Heart left ventricle (tissue), 16 donors: Measurements from ENCODE around the gene MLIP. TPM values are rescaled to one million over a fixed set of nuclear protein-coding genes. Genes with fewer than 3 reads are reported as not detected.

Source experiments
- ATAC-seq, 4 donors: fragments of 200-7000 bp; cut with Tn5 transposase; one replicate each; pipeline ENCODE4 v1.9.1; 2020 to 2022; ENCODE audit warnings: moderate library complexity in 4 of 4, mild to moderate bottlenecking in 3 of 4, moderate number of reproducible peaks in 1 of 4
- DNase-seq, 5 donors: peaks; one replicate each; pipeline ENCODE4 v3.0.0-alpha.2; 2020
- H3K27ac ChIP-seq, 12 donors: fragments of 200-600 bp; sonication (generic) in 4 of 12; one replicate each; pipeline versions ENCODE4 v1.5.0 to v1.8.0; 2016 to 2022; ENCODE audit warnings: mild to moderate bottlenecking in 2 of 12
- H3K27me3 ChIP-seq, 9 donors: fragments of 200-600 bp; sonication (generic) in 2 of 9; one replicate each; pipeline versions ENCODE4 v1.5.1 to v1.8.0; 2016 to 2022; ENCODE audit warnings: mild to moderate bottlenecking in 3 of 9
- H3K36me3 ChIP-seq, 9 donors: fragments of 200-600 bp; sonication (generic) in 2 of 9; one replicate each; pipeline versions ENCODE4 v1.5.0 to v1.8.0; 2018 to 2022; ENCODE audit warnings: mild to moderate bottlenecking in 2 of 9
- H3K4me1 ChIP-seq, 12 donors: fragments of 200-600 bp; sonication (generic) in 4 of 12; one replicate each; pipeline versions ENCODE4 v1.5.0 to v1.8.0; 2016 to 2022; ENCODE audit warnings: mild to moderate bottlenecking in 3 of 12
- H3K4me3 ChIP-seq, 12 donors: fragments of 200-600 bp; sonication (generic) in 4 of 12; one replicate each; pipeline versions ENCODE4 v1.5.0 to v1.8.0; 2017 to 2022; ENCODE audit warnings: mild to moderate bottlenecking in 9 of 12, moderate library complexity in 4 of 12
- H3K9me3 ChIP-seq, 12 donors: fragments of 200-600 bp; sonication (generic) in 4 of 12; one replicate each; pipeline versions ENCODE4 v1.5.0 to v1.8.0; 2016 to 2022; ENCODE audit warnings: mild to moderate bottlenecking in 1 of 12
- CTCF ChIP-seq, 12 donors: fragments of 200-600 bp; sonication (generic) in 4 of 12; IDR thresholded peaks; one replicate each; pipeline versions ENCODE4 v1.5.0 to v1.8.0; 2018 to 2022; ENCODE audit warnings: antibody characterized with exemption in 12 of 12, mild to moderate bottlenecking in 5 of 12
- POLR2A ChIP-seq, 2 donors: fragments of 450-650 bp; IDR thresholded peaks; one replicate each; pipeline ENCODE4 v1.6.1; 2017; ENCODE audit warnings: antibody characterized with exemption in 2 of 2, mild to moderate bottlenecking in 2 of 2, moderate library complexity in 2 of 2
- WGBS, 4 donors: extraction: QIAGEN DNeasy Blood & Tissue Kit in 2 of 4; methylation state at CpG; one replicate each; pipeline versions ENCODE4 v1.1.5 to v1.1.7; 2013 to 2018; 5-methylcytosine and 5-hydroxymethylcytosine counted together
- intact Hi-C, 10 donors: fragments of 100-400 bp; cut with DNase I; formaldehyde crosslinking; loops; one replicate each; pipeline versions ENCODE4 v1.11.1 to v1.14.2; 2022
- polyA plus RNA-seq, 2 donors: library from polyadenylated mRNA; stranded (reverse); fragments of 200-250 nt; gene quantifications; one replicate each; pipeline ENCODE4 v1.2.3, GENCODE V29; 2013
- total RNA-seq, 9 donors: library from RNA; depleted of rRNA in 2 of 9; stranded (reverse); fragments of >200 nt in 2 of 9; fragmentation: NEBNext Ultra II Directional in 3 of 9; extraction: Animal tissue kit (Norgen Biotek cat#: 25700) in 3 of 9; gene quantifications; one replicate each; pipeline versions ENCODE4 v1.1.0 to v1.2.4, GENCODE V29; 2016 to 2023
- donor health status: ischemic (EF 13 %, LVEDD 7.1; RV severe dilation, severe dysfunction).
- donor health status: healthy with polysubstance abuse.
- donor health status: DM: no; HTN: yes; CAD: no.
- donor health status: DM: no; HTN: no; CAD: no.
- donor health status: ischemic (EF 25% LVEDD 6.9; RV normal size, moderate dysfunction).
- donor health status: ischemic (EF 25% LVEDD 5.7; RV mildly dilated, moderate dysfunction).
- donor health status: healthy.
- donor health status: DM: yes; HTN: yes; CAD: no.
- donor health status: ischemic (EF 35%, LVEDD 5.7; RV mildly dilated, moderate dysfunction).
- donor health status: nonischemic (EF 11% LVEDD 7.7; RV severe dilation, severe dysfunction).
- donor health status: DM: yes; HTN: yes; CAD: no.
- donor health status: PGD.
- donor health status: ischemic (EF 29% LVEDD 5.4; RV normal size, mild dysfunction).
- donor health status: nonischemic (EF 23%, LVEDD 6.1; RV moderate dilation, normal function).

The MLIP gene
- total and polyA plus RNA-seq, 11 donors: 130 to 522 (median 360) TPM

GRCh38 chr6:54307439-54307910 is 196.2 kb downstream of the MLIP start:
- Histone ChIP-seq H3K36me3 (no peaks in the 10 kb centered on the region), H3K4me3 (no peak overlapping the region), H3K4me1 (no peaks in the 10 kb centered on the region), H3K9me3 (no peaks in the 10 kb centered on the region), H3K27me3 (no peaks in the 10 kb centered on the region), H3K27ac (no peak overlapping the region)
- no peak for ATAC-seq
- 63 to 74% (median 71%) methylated on average over 2 of the region's 2 CpGs for WGBS, 4 donors
- DNase-seq: no peak
- intact Hi-C loops: no loop called here
- no peak for TF ChIP-seq POLR2A (IDR thresholded peaks at IDR 0.05)
- no peak for TF ChIP-seq CTCF (IDR thresholded peaks at IDR 0.05)

GRCh38 chr6:54308289-54308985 is 197.2 kb downstream of the MLIP start, which contains the start of gene TINAG:
TINAG (plus strand) TSS chr6:54308441; CDS start chr6:54308551, 110 bp downstream.
- ATAC-seq (no peak), DNase-seq (no peak)
- intact Hi-C loops: no loop called here
- Histone ChIP-seq H3K27ac (no peak within 1 kb of the TSS), H3K4me1 (no peaks in the 10 kb centered on the region), H3K27me3 (no peaks in the 10 kb centered on the region), H3K9me3 (no peaks in the 10 kb centered on the region), H3K36me3 (no peaks in the 10 kb centered on the region), H3K4me3 (no peak within 1 kb of the TSS)
- WGBS, 4 donors: 81 to 85% (median 83%) methylated on average over 10 of the region's 10 CpGs
- no peak for TF ChIP-seq POLR2A (IDR thresholded peaks at IDR 0.05)
- no peak for TF ChIP-seq CTCF (IDR thresholded peaks at IDR 0.05)

GRCh38 chr6:54308986-54309315 is 197.7 kb downstream of the MLIP start:
- Histone ChIP-seq H3K9me3 (no peaks in the 10 kb centered on the region), H3K4me1 (no peaks in the 10 kb centered on the region), H3K4me3 (no peak overlapping the region), H3K27me3 (no peaks in the 10 kb centered on the region), H3K36me3 (no peaks in the 10 kb centered on the region), H3K27ac (no peak overlapping the region)
- DNase-seq (no peak), ATAC-seq (no peak)
- intact Hi-C loops: no loop called here
- WGBS, 4 donors: 88 to 94% (median 91%) methylated on average over 4 of the region's 4 CpGs
- TF ChIP-seq POLR2A (IDR thresholded peaks at IDR 0.05) (no peak), CTCF (IDR thresholded peaks at IDR 0.05) (no peak)

GRCh38 chr6:54310377-54311152 is 199.3 kb downstream of the MLIP start:
- no peaks in the 10 kb centered on the region for H3K36me3 ChIP-seq
- no peaks in the 10 kb centered on the region for H3K9me3 ChIP-seq
- H3K4me3 ChIP-seq: no peak overlapping the region
- no peak overlapping the region for H3K27ac ChIP-seq
- DNase-seq (no peak), ATAC-seq (no peak)
- WGBS, 4 donors: 78 to 84% (median 82%) methylated on average over 1 of the region's 1 CpG
- H3K27me3 ChIP-seq: no peaks in the 10 kb centered on the region
- no peaks in the 10 kb centered on the region for H3K4me1 ChIP-seq
- no peak for TF ChIP-seq POLR2A (IDR thresholded peaks at IDR 0.05)
- no peak for TF ChIP-seq CTCF (IDR thresholded peaks at IDR 0.05)
- intact Hi-C loops: loop anchor here in 1 of 10 donors (5.0 kb wide), 1 partner anchor 323 kb away; no protein-coding TSS in a partner anchor
